Measurements from ENCODE around the gene PDX1. TPM values are rescaled to one million over a fixed set of nuclear protein-coding genes. Genes with fewer than 3 reads are reported as not detected.

The PDX1 gene
- total and polyA plus RNA-seq, 12 donors: not detected

DNA sequence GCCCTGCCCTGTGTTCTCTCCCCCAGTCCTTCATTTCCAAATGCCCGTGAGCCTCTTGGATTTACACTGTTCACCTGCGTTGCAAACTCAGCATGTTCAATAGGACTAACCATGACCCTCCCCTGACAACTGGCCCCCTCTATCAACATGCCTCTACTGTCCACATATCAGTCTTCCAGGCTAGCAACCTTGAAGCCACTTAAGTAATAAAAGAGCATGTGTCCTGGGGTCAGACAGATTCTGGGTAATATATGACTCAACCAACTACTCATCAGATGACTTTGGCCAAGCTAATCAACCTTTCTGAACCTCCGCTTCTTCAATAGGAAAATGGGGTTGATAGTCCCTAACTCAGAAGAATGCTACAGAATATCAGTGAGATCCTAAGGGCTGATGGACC, 15.1 kb upstream of the PDX1 start:
- intact Hi-C loops (cut with DNase I): no loop called here

GRCh38 chr13:27905650-27906049, 14.2 kb upstream of the PDX1 start:
- WGBS, 2 donors: 59 to 65% methylated on average over 2 of the region's 2 CpGs
- no peak for ATAC-seq
- no peak overlapping the region for H3K27ac ChIP-seq
- peaks cover 0 to 100% (median 73%) of the 10 kb centered on the region in 7 donors for H3K27me3 ChIP-seq
- no peaks in the 10 kb centered on the region for H3K4me1 ChIP-seq
- TF ChIP-seq CTCF (IDR thresholded peaks at IDR 0.05): no peak
- H3K4me3 ChIP-seq: no peak overlapping the region
- intact Hi-C loops (cut with DNase I): no loop called here
- H3K9me3 ChIP-seq: no peaks in the 10 kb centered on the region
- no peak for DNase-seq
- H3K36me3 ChIP-seq: no peaks in the 10 kb centered on the region

More for the DNA sequence above, 15.1 kb upstream of the PDX1 start:
- Histone ChIP-seq H3K27ac (no peak overlapping the region), H3K9me3 (no peaks in the 10 kb centered on the region), H3K4me3 (no peak overlapping the region), H3K36me3 (no peaks in the 10 kb centered on the region), H3K4me1 (no peaks in the 10 kb centered on the region), H3K27me3 (peaks cover 0 to 100% (median 73%) of the 10 kb centered on the region in 7 donors)
- no peak for TF ChIP-seq CTCF (IDR thresholded peaks at IDR 0.05)
- ATAC-seq: no peak
- DNase-seq: no peak
- 88 to 92% methylated on average over 3 of the region's 3 CpGs for WGBS, 2 donors

DNA sequence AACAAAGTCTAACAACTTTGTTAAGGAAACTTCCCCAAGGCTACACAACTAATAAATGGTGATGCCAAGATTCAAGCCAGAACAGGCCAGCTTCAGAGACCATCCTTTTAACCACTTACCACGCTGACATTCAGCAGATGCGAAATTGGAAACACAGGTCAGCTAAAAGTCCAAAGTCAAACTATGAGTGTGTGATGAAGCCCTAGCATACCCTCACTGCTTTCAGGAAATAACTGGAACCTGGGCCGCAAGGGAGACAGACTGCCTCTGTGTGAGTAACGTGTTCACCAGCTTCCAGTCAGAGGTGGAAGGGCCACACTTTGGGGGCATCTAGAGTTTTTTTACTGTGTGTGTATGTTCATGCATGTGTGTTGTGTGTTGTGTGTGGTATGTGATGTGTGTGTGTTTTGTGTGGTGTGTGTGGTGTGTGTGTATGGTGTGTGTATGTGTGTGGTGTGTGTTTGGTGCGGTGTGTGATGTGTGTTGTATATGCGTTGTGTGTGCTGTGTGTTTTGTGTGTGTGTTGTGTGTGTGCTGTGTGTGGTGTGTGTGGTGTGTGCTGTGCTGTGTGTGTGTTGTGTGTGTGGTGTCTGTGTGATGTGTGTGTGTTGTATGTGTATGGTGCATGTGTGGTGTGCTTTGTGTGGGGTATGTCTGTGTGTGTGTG, 12.5 kb upstream of the PDX1 start:
- no peaks in the 10 kb centered on the region for H3K36me3 ChIP-seq
- 84 to 89% methylated on average over 6 of the region's 6 CpGs for WGBS, 2 donors
- DNase-seq (no peak), ATAC-seq (no peak)
- no peak overlapping the region for H3K27ac ChIP-seq
- no peak overlapping the region for H3K4me3 ChIP-seq
- intact Hi-C loops (cut with DNase I): no loop called here
- peaks cover 0 to 97% (median 80%) of the 10 kb centered on the region in 7 donors for H3K27me3 ChIP-seq
- no peaks in the 10 kb centered on the region for H3K4me1 ChIP-seq
- no peaks in the 10 kb centered on the region for H3K9me3 ChIP-seq
- TF ChIP-seq CTCF (IDR thresholded peaks at IDR 0.05): no peak

- WGBS, 2 donors: 37% methylated on average over 4 of the region's 4 CpGs
- intact Hi-C loops (cut with DNase I): no loop called here
- H3K27me3 ChIP-seq: peaks cover 5 to 97% (median 88%) of the 10 kb centered on the region in 7 donors
These were observed 10.4 kb upstream of the PDX1 start for GRCh38 chr13:27909378-27909777.

More at GRCh38 chr13:27909378-27909777, 10.4 kb upstream of the PDX1 start:
- no peak for DNase-seq
- Histone ChIP-seq H3K36me3 (no peaks in the 10 kb centered on the region), H3K4me3 (no peak overlapping the region), H3K9me3 (no peaks in the 10 kb centered on the region), H3K27ac (no peak overlapping the region), H3K4me1 (no peaks in the 10 kb centered on the region)
- TF ChIP-seq CTCF (IDR thresholded peaks at IDR 0.05): no peak
- no peak for ATAC-seq

Measured in heart right ventricle (tissue), 16 donors.